SU-DHL-6 (cell line): ENCODE data around the gene C2CD4C.

ENCODE experiments used
- EZH2phosphoT487 ChIP-seq: fragments of 200-600 bp; sonication (generic), shearing (Covaris generic); conservative IDR thresholded peaks from 2 replicates; pipeline ENCODE4 v1.6.1; 2018; ENCODE audit warnings: mild to moderate bottlenecking, antibody characterized with exemption, low read length, moderate library complexity, mixed read lengths
- TF ChIP-seq, protein P1 (sequence below): fragments of 200-600 bp; sonication (generic); IDR thresholded peaks from one replicate; pipeline ENCODE4 v1.5.1; 2017; ENCODE audit warnings: antibody characterized with exemption, mild to moderate bottlenecking, low read length, moderate library complexity; ENCODE audit not compliant: insufficient read depth, poor library complexity, severe bottlenecking

DNA sequence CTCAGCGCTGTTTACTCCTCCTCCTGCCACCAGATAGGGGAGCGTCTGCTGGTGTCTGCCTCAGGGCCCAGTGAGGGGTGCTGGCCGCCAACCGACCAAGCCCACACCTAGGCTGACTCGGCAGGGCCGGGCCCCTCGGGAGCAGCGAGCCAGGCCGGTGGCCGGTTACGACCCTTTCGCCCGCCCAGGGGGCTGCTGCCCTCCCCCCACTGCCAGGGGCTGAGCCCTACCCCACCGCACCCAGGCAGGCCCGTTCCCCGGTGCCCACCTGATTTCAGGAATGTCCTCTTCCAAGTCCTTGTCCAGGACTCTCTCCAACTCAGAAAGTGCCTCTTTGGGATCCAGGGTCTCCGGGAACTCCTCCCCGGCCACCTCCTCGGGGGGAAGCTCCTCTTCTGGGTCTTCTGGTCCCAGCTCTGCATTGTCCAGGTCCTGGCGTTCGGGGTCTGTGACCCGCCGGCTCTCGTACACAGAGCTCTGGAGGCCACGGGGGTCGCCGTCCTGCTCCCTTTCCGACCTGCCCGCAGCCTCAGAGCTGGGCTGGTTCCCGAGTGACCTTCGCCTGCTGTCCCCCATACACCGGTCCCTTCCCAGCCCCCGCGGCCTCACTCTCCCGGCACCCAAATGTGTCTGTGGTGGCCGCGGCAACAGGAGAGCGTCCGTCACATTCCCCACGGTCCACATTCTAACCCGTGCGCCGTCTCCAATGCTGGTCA, 33.4 kb downstream of the C2CD4C start:
- TF ChIP-seq, protein P1, sequence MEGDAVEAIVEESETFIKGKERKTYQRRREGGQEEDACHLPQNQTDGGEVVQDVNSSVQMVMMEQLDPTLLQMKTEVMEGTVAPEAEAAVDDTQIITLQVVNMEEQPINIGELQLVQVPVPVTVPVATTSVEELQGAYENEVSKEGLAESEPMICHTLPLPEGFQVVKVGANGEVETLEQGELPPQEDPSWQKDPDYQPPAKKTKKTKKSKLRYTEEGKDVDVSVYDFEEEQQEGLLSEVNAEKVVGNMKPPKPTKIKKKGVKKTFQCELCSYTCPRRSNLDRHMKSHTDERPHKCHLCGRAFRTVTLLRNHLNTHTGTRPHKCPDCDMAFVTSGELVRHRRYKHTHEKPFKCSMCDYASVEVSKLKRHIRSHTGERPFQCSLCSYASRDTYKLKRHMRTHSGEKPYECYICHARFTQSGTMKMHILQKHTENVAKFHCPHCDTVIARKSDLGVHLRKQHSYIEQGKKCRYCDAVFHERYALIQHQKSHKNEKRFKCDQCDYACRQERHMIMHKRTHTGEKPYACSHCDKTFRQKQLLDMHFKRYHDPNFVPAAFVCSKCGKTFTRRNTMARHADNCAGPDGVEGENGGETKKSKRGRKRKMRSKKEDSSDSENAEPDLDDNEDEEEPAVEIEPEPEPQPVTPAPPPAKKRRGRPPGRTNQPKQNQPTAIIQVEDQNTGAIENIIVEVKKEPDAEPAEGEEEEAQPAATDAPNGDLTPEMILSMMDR: no peak
- no peak for TF ChIP-seq EZH2phosphoT487
